HG02840 (cell line): Measurements from ENCODE around the gene ZNF839.
"Not testable (repeated sequence)": the region's sequence is repeated elsewhere in the genome, so short reads cannot be mapped to it uniquely, and the experiment has no call there.

ENCODE experiments used
- ATAC-seq: cut with Tn5 transposase; IDR thresholded peaks from one replicate; pipeline ENCODE4 v1.9.1; 2021; ENCODE audit warnings: mild to moderate bottlenecking, moderate library complexity, moderate number of reproducible peaks; ENCODE audit not compliant: unreplicated experiment, low FRiP score

The ZNF839 gene

DNA sequence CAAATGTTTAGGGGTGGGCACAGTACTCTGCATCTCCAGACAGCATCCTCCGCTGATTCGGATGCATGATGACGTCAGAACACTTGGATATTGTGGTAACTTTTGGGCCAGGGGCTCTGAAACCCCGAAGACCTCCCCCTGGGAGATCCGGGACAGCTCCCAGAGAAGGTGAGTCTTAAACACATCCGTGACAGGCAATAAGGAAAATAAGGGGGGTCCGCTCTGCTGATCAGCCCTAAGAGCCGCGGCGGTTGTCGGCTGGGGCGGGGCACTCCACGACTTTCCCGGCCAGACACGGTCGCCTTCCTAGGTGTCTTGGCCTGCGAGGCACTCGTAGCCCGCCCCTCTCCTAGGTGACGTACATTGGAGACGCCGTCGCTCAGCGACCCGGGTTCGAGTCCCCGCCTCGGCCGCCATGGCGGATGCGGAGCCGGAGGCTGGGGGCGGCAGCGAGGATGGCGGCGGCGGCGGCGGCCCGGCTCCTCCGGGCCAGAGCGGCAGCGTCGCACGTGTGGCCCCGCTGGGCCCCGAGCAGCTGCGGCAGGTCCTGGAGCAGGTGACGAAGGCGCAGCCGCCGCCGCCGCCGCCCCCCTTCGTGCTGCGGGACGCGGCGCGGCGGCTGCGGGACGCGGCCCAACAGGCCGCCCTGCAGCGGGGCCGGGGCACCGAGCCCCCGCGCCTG is at the start of gene ZNF839:
Gene ZNF839 (plus strand): TSS at position 396 of the 682 bp plus-strand sequence. CDS start 20 bp downstream, at position 416.
- peak; percentile 46 for ATAC-seq

DNA sequence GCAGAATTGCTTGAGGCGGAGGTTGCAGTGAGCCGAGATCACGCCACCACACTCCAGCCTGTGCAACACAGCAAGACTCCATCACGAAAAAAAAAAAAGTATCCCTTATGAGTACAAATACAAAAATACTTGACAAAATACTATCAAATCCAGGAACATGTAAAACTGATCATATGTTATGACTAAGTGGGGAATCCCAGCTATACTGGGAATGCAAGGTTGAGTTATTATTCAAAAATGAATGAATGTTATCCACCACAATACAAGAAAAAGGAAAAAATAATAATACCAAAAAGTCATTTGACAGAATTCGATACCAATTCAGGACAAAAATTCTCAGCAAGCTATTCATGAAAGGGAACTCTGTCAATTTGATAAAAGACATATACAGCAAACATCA is 47.2 kb upstream of the ZNF839 start:
- ATAC-seq = no peak

DNA sequence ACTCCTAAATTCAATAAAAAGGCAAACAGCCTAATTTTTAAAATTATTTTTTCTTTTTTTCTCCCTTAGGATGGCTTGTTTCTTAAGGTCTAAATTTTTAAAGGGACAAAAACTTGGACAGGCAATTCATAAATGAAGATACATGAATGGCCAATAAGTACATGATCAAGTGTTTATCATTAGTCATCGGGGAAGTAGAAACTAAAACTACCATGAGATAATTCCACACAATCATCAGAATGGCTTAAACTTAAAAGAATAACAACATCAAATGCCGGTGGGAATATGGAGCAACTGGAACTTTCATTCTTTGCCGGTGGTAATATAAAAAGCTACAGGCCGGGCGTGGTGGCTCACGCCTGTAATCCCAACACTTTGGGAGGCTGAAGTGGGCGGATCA is 43.7 kb upstream of the ZNF839 start:
- ATAC-seq = no peak

DNA sequence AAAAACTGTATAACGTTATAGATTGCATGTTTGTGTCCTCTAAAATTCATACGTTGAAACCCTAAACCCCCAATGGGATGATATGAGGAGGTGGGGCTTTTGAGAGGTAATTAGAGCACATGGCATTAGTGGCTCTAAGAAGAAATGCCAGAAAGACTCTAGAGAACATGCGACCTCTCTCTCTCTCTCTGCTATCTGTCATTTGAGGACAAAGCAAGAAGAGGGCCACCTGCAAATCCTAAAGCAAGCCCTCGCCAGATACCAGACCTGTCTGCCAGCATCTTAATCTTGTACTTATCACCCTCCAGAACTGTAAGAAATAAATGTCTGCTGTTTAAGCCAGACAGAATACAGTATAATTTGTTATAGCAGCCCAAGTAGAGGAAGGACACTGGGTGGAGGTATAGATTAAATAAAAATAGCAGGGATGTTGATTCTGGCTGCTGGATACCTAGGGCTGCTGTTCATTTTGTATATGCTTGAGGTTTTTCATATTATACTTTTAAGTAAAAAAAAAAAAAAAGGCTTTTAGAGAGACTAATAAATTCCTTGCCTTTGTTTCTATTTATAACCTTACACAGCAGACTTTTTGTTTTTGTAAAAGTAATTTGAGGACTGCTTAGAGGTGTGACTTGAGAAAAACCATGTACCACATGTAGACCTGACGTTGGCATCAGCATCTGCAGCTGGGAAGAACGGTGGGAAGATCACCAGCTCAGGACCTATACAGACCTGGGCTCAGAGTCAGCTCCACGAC is 41.5 kb upstream of the ZNF839 start:
- no peak for ATAC-seq

DNA sequence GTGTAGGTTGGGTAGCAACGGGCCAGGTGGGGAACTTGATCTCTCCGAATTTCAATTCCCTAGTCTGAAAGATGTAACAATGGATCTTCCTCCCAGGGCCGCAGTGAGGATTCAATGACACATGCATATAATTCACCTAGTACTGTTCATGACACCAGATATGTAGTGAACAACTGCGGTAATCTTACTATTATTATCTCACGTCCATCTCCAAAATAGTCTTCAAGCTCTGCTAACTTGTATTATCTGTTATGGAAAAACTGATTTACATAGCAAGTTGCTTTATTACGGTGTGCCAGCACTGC is 41.0 kb upstream of the ZNF839 start:
- no peak for ATAC-seq

DNA sequence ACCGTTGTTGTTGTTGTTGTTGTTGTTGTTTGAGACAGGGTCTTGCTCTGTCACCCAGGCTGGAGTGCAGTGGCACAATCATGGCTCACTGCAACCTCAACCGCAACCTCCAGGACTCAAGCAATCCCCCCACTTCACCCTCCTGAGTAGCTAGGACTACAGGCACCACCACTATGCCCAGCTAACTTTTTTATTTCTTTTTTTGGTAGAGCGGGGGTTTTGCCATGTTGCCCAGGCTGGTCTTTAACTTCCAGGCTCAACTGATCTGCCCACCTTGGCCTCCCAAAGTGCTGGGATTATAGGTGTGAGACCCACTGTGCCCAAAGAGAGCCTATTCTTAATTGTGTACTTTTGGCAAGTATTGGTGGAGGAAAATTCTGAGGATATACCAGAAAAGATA is 40.3 kb upstream of the ZNF839 start:
- ATAC-seq = no peak

DNA sequence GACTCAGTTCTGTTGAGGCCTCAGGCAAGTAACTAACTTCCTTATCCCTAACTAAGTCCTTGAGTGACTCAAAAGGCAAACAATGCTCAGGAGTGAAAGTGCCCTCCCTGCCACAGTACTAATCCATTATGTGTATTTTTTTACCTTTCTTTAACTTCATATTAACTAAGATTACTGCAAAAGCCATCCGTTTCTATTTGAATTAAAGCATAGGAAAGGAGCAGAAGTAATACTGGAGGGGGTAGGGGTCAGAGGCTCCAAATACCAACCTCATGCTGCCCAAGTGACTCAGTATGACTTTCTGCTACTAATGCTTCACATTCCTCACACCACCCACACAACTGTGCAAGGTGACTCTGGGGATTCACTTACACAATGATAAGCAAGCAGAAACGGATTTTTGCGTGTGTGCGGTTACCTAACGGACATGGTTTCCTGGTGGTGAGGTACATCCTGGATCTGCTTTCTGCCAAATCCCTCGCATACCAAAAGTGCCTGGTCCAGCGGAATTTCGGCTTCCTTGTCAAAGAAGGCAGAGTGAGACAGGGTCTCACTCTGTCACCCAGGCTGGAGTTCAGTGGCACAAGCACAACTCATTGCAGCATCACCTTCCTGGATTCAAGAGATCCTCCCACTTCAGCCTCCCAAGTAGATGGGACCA is 39.7 kb upstream of the ZNF839 start:
- ATAC-seq = no peak

DNA sequence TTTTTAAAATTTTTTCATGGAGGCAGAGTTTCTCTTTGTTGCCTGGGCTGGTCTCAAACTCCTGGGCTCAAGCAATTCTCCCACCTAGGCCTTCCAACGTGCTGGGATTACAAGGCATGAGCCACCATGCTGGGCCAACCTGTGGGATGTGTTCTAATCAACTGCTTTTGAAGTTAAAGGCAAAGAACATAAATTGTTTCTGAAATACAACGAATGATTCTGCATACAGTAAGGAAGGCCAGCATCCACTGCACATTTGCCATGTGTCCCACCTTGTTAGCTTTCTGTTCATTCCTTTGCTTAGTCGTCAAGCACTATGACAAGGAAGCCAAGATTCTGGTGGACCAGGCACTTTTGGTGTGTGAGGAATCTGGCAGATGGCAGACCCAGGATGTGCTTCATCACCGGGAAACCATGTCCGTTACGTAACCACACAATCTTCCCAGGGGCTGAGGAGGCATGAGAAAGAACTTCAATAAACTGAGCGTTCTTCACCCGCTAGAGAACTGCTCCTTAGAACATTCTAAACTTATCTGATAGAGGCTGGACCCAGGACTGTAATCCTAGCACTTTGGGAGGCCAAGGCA is 39.1 kb upstream of the ZNF839 start:
- no peak for ATAC-seq

DNA sequence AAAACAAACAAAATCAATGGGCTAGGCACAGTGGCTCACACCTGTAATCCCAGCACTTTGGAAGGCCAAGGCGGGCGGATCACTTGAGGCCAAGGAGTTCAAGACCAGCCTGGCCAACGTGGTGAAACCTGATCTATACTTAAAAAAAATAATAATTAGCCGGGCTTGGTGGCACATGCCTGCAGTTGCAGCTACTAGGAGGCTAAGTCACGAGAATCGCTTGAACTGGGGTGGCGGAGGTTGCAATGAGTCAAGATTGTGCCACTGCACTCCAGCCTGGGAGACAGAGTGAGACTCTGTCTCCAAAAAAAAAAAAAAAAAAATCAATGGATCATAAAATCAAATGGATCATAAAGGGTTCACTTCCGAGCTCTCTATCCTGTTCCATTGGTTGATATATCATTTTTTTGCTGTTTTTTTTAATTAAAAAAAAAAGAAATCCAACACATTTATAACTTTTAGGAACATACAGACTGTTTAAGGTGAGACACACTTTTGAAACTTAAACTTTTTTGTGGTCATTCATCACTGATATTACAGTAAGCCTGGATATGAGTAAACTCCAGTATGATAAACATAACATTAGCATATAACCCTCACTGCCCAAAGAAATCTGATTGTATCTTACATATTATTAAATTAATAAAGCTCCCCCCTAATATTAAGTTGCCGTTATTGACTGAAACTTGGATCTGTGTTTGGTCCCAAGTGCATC is 36.6 kb upstream of the ZNF839 start:
- ATAC-seq = no peak

DNA sequence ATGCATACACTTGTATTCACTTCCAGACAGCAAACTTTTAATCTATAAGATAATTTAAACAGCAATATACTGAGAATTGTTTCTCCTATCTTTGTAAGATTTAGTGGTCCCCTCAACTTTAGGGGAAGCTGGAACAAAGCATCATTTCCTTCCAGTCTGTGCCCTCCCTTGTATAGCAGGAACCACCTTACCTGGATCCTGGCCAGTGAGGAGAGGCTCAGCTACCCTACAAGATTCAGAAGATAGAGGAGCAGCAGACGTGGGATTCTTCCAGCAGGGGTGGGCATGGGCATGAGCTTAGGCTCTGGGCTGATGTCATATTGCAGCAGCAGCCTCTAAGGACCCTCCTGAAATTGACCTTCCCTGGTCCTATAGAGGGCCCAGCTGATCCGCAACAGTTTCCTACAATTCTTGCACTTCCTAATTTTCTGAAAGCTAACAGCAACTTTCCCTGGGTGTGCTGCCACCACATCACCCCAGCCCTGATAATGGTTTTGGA is 35.9 kb upstream of the ZNF839 start:
- no peak for ATAC-seq

DNA sequence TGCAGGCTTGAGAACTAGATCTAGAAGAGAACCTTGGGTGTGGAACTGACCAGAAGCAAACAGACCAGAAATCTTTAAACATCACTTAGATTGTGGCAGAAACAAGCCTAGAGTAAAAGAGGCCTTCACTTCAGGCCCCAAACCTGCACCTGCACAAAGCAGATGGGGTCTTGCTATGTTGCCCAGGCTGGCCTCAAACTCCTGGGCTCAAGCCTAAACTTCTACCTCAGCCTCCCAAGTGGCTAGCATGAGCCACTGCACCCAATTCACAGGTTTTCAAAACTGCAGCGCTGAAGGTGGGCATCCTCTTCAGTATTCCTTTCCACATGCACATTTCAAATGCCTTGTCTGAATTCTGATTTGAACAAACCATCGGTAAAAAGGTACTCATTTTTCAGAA is 34.4 kb upstream of the ZNF839 start:
- no peak for ATAC-seq

DNA sequence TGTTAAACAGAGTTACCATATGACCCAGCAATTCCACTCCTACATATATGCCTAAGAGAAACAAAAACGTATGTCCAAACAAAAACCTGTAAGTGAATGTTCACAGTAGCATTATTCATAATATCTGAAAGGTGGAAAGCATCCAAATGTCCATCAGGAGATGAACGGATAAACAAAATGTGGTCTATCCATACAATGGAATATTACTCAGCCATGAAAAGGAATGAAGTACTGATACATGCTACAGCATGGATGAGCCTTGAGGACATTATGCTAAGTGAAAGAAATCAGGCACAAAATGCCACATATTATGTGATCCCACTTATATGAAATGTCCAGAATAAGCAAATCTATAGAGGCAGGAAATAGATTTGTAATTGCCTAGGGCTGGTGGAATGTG is 31.4 kb upstream of the ZNF839 start:
- no peak for ATAC-seq

DNA sequence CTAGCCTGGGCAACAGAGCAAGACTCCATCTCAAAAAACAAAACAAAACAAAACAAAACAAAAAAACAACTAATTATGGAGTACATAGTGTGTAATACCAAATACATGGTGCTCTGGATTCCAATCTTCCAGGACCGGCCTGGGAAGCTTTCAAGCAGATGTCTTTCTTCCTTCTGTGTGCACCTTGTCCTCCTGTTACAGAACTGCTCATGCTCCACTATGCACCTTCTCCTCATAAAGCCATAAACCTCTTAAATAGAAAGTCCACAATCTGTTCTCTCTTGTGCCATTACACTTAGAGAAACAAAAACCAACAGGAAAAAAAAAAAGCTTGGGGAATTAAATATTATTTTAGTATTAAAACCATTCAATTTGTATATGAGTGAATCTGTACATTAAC is 27.1 kb upstream of the ZNF839 start:
- no peak for ATAC-seq

DNA sequence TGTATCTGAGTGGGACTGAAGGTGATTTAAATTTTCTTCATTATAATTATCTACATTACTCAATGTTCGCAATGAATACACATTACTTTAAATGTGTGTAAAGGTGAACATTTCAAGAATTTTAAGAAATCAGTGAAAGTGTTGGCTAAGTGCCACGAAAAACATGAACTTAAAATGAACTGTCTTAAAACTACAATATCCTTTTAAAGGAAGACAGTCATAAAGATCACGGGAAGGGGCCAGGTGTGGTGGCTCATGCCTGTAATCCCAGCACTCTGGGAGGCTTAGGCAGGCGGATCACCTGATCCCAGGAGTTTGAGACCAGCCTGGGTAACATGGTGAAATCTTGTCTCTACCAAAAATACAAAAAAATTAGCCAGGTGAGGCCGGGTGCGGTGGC is 25.8 kb upstream of the ZNF839 start:
- ATAC-seq = no peak

DNA sequence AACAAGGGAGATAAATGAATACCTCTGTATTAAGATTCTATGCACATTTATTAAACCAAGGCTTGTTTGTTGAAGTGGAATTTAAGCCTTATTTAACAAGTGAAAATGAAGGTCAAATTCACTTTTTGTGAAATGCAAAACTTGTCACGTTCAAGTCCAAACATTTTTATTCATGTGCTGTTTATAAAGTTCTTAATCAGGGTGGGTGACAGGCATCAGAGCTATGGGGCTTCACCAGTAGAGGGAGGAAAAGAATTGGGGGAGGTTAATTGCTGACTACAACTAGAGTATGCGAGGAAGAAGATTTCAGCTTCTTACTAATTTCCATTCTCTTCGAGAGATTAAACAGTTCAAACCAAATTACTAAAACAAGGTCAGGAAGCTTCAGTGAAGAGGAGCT is 24.3 kb upstream of the ZNF839 start:
- ATAC-seq = no peak

DNA sequence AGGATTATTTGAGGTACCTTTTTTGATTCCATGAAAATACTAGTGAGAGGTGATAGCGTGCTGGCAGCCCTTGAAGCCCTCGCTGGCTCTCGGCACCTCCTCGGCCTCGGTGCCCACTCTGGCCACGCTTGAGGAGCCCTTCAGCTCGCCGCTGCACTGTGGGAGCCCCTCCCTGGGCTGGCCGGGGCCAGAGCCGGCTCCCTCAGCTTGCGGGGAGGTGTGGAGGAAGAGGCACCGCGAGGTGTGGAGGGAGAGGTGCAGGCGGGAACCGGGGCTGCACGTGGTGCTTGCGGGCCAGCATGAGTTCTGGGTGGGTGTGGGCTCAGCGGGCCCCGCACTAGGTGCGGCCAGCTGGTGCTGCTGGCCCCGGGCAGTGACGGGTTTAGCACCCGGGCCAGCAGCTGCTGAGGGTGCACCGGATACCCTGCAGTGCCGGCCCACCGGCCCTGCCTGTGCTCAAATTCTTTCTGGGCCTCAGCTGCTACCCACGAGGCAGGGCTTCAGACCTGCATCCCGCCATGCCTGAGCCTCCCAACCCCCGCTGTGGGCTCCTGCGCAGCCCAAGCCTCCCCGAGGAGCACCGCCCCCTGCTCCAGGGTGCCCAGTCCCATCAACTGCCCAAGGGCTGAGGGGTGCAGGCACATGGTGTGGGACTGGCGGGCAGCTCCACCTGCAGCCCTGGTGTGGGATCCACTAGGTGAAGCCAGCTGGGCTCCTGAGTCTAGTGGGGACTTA is 21.9 kb upstream of the ZNF839 start:
- ATAC-seq = no peak

DNA sequence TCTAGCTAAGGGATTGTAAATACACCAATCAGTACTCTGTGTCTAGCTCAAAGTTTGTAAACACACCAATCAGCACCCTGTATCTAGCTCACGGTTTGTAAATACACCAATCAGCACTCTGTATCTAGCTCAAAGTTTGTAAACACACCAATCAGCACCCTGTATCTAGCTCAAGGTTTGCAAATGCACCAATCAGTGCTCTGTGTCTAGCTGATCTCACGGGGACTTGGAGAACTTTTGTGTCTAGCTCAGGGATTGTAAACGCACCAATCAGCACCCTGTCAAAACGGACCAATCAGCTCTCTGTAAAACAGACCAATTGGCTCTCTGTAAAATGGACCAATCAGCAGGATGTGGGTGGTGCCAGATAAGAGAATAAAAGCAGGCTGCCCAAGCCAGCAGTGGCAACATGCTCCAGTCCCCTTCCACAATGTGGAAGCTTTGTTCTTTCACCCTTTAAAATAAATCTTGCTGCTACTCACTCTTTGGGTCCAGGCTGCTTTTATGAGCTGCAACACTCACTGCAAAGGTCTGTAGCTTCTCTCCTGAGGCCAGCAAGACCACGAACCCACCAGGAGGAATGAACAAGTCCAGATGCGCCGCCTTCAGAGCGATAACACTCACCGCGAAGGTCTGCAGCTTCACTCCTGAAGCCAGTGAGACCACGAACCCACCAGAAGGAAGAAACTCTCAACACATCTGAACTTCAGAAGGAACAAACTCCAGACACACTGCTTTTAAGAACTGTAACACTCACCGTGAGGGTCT is 21.1 kb upstream of the ZNF839 start:
- not testable (repeated sequence) for ATAC-seq

DNA sequence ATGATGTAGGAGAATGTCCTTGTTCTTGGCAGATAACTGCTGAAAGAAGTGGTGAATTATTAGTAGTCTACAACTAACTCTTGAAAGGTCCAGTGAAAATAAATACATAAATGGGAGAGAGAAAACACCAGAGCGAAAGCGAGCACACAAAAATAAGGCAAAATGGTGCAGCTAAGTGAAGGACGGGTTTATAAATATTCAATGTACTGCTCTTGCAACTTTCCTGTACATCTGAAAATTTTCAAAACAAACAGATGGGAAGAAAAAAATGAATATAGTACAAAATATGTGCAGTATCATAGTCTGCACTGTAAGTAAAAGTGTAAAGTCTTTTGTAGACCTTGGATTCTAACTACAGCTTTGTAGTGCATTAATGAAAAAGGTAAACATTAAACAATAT is 15.9 kb upstream of the ZNF839 start:
- no peak for ATAC-seq
